Measurements from ENCODE around the gene PPP1R9A. TPM values are rescaled to one million over a fixed set of nuclear protein-coding genes. Genes with fewer than 3 reads are reported as not detected.

PPP1R9A gene
- total RNA-seq, 1 experiment from 2014 or later = 13.5 TPM

DNA sequence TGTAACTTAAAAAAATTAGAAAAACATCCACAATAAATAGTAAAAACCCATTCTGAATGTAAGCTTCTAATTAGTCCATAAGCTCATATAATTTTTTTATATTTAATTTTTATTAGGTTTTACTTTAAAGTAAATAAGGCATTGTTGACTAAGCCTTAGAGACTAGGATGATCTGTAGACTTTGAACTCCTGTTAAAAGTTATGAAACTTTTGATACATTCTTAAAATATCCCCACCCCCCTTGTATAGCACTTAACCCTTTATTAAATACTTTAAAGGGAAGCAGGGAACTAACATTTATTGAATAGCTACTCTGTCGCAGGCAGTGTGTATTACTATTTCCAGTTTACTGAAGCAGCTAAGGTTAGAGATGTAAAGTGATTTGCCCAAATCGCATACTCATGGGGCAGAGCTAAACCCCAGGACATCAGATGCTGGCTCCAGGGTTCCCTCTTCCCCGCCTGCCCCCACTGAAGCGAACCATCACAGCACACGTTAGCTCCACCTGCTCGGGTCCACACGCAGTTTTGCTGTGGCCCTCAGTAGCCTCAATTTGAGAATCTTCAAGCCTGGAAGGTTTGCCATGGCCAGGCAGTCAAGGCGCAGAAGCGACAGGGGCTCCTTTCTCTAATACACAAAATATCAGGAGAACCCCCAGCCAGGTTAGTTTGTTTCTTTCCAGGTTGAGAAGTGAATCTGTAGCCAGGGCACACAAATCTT, 416.2 kb downstream of the PPP1R9A start:
- RAD21 ChIA-PET (ENCODE audit: low non-redundant PET in 1 of 2, low total read pairs in 2 of 2, uncharacterized antibody in 2 of 2, unreplicated experiment in 2 of 2) = no interaction called here

DNA sequence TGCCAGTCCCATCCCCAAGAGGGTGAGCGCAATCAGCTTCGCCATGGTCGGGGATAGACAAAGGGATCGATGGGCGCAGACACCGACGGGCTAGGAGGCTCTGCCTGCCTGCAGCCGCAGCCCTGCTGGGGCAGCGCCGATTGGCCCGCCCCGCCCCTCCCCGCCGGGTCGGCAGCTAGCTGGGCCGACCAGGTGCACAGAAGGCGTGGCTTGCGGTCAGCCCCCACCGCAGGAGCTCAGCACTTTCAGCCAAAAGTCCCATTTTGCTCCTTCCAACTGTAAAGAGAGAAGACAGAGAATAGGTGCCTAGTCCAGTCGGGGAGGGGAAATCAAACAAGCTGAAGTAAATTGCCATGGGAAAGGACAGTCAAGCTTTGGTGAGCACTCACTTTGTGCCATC, 417.0 kb downstream of the PPP1R9A start, which contains the start of gene PON1:
PON1 (minus strand) TSS at position 102 of the 400 bp plus-strand sequence; CDS start at position 45, 57 bp downstream.
- Histone ChIP-seq H3K4me2 (ENCODE audit: low read length) (no peak within 1 kb of the TSS), H3K27me3 (ENCODE audit: insufficient read depth, low read length) (no peaks in the 10 kb centered on the region), H3K9me3 (ENCODE audit: control insufficient read depth in 1 of 2, insufficient read depth in 1 of 2, low read depth in 1 of 2, low read length in 2 of 2) (no peaks in the 10 kb centered on the region), H3K4me3 (replicated peaks in 1 of 2; ENCODE audit: low read depth in 1 of 2, low read length in 2 of 2) (no peak within 1 kb of the TSS), H3K9ac (ENCODE audit: low read length) (no peak within 1 kb of the TSS), H3K4me1 (ENCODE audit: control insufficient read depth in 1 of 2, insufficient read depth in 2 of 2, low read length in 2 of 2) (no peaks in the 10 kb centered on the region), H3K27ac (ENCODE audit: low read depth, low read length) (no peak within 1 kb of the TSS), H3K9me2 (ENCODE audit: insufficient read depth) (no peaks in the 10 kb centered on the region), H3K79me2 (ENCODE audit: insufficient read depth, low read length) (no peaks in the 10 kb centered on the region), H3K36me3 (ENCODE audit: control insufficient read depth in 1 of 2, insufficient read depth in 2 of 2, low read length in 2 of 2) (no peaks in the 10 kb centered on the region), H2AFZ (ENCODE audit: low read depth, low read length, poor library complexity, severe bottlenecking) (no peak within 1 kb of the TSS), H4K20me1 (ENCODE audit: insufficient read depth) (no peaks in the 10 kb centered on the region)
- ChIA-PET POLR2A (no interaction called here), RAD21 (ENCODE audit: low non-redundant PET in 1 of 2, low total read pairs in 2 of 2, uncharacterized antibody in 2 of 2, unreplicated experiment in 2 of 2) (no interaction called here), CTCF (no interaction called here)
- no peak for DNase-seq (ENCODE audit: low read depth, low spot score)
- no TSS peak for BruUV-seq (replicated peaks)
- TF ChIP-seq, protein P1, sequence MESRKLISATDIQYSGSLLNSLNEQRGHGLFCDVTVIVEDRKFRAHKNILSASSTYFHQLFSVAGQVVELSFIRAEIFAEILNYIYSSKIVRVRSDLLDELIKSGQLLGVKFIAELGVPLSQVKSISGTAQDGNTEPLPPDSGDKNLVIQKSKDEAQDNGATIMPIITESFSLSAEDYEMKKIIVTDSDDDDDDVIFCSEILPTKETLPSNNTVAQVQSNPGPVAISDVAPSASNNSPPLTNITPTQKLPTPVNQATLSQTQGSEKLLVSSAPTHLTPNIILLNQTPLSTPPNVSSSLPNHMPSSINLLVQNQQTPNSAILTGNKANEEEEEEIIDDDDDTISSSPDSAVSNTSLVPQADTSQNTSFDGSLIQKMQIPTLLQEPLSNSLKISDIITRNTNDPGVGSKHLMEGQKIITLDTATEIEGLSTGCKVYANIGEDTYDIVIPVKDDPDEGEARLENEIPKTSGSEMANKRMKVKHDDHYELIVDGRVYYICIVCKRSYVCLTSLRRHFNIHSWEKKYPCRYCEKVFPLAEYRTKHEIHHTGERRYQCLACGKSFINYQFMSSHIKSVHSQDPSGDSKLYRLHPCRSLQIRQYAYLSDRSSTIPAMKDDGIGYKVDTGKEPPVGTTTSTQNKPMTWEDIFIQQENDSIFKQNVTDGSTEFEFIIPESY (IDR thresholded peaks at IDR 0.05; ENCODE audit: extremely low read depth, insufficient replicate concordance, low read length) = no peak
- no peak for TF ChIP-seq YY1 (IDR thresholded peaks at IDR 0.05; ENCODE audit: extremely low read depth, insufficient replicate concordance, low read depth, low read length)
- TF ChIP-seq SRF (IDR thresholded peaks at IDR 0.05; ENCODE audit: low read depth) = no peak
- no peak for TF ChIP-seq CBX3 (IDR thresholded peaks at IDR 0.05; ENCODE audit: low read depth)
- no peak for TF ChIP-seq SP1 (IDR thresholded peaks at IDR 0.05; ENCODE audit: low read depth)
- TF ChIP-seq EZH2 (IDR thresholded peaks at IDR 0.05) = no peak
- TF ChIP-seq, protein P2, sequence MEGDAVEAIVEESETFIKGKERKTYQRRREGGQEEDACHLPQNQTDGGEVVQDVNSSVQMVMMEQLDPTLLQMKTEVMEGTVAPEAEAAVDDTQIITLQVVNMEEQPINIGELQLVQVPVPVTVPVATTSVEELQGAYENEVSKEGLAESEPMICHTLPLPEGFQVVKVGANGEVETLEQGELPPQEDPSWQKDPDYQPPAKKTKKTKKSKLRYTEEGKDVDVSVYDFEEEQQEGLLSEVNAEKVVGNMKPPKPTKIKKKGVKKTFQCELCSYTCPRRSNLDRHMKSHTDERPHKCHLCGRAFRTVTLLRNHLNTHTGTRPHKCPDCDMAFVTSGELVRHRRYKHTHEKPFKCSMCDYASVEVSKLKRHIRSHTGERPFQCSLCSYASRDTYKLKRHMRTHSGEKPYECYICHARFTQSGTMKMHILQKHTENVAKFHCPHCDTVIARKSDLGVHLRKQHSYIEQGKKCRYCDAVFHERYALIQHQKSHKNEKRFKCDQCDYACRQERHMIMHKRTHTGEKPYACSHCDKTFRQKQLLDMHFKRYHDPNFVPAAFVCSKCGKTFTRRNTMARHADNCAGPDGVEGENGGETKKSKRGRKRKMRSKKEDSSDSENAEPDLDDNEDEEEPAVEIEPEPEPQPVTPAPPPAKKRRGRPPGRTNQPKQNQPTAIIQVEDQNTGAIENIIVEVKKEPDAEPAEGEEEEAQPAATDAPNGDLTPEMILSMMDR (IDR thresholded peaks at IDR 0.05 in 2 of 3, conservative IDR thresholded peaks at IDR 0.05 in 1 of 3; ENCODE audit: borderline replicate concordance in 1 of 3, insufficient read depth in 1 of 3, low read depth in 2 of 3, low read length in 2 of 3) = no peak
- TF ChIP-seq, protein P3, sequence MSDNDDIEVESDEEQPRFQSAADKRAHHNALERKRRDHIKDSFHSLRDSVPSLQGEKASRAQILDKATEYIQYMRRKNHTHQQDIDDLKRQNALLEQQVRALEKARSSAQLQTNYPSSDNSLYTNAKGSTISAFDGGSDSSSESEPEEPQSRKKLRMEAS (IDR thresholded peaks at IDR 0.05) = no peak
- TF ChIP-seq EGR1 (IDR thresholded peaks at IDR 0.05; ENCODE audit: low read depth) = no peak
- no peak for TF ChIP-seq EZH2phosphoT487 (IDR thresholded peaks at IDR 0.05; ENCODE audit: borderline replicate concordance)
- intact Hi-C loops (cut with micrococcal nuclease) = no loop called here
- ATAC-seq = no peak

More for the DNA sequence above, 416.2 kb downstream of the PPP1R9A start:
- Histone ChIP-seq H3K36me3 (ENCODE audit: control insufficient read depth in 1 of 2, insufficient read depth in 2 of 2, low read length in 2 of 2) (no peaks in the 10 kb centered on the region), H3K27ac (ENCODE audit: low read depth, low read length) (no peak overlapping the region), H3K4me1 (ENCODE audit: control insufficient read depth in 1 of 2, insufficient read depth in 2 of 2, low read length in 2 of 2) (no peaks in the 10 kb centered on the region), H3K9me2 (ENCODE audit: insufficient read depth) (no peaks in the 10 kb centered on the region), H2AFZ (ENCODE audit: low read depth, low read length, poor library complexity, severe bottlenecking) (no peak overlapping the region), H3K79me2 (ENCODE audit: insufficient read depth, low read length) (no peaks in the 10 kb centered on the region), H3K27me3 (ENCODE audit: insufficient read depth, low read length) (no peaks in the 10 kb centered on the region), H3K9me3 (ENCODE audit: control insufficient read depth in 1 of 2, insufficient read depth in 1 of 2, low read depth in 1 of 2, low read length in 2 of 2) (no peaks in the 10 kb centered on the region), H3K4me2 (ENCODE audit: low read length) (no peak overlapping the region), H3K9ac (ENCODE audit: low read length) (no peak overlapping the region), H4K20me1 (ENCODE audit: insufficient read depth) (no peaks in the 10 kb centered on the region), H3K4me3 (replicated peaks in 1 of 2; ENCODE audit: low read depth in 1 of 2, low read length in 2 of 2) (no peak overlapping the region)
- CTCF ChIA-PET = no interaction called here
- DNase-seq (ENCODE audit: low read depth, low spot score) = no peak
- BruUV-seq (replicated peaks) = no TSS peak
- ATAC-seq = no peak
- intact Hi-C loops (cut with micrococcal nuclease) = no loop called here
- POLR2A ChIA-PET = no interaction called here
- TF ChIP-seq YY1 (IDR thresholded peaks at IDR 0.05; ENCODE audit: extremely low read depth, insufficient replicate concordance, low read depth, low read length) (no peak), SIN3A (IDR thresholded peaks at IDR 0.05; ENCODE audit: low read depth) (no peak)
